ENCODE results near the gene LSM5.

DNA sequence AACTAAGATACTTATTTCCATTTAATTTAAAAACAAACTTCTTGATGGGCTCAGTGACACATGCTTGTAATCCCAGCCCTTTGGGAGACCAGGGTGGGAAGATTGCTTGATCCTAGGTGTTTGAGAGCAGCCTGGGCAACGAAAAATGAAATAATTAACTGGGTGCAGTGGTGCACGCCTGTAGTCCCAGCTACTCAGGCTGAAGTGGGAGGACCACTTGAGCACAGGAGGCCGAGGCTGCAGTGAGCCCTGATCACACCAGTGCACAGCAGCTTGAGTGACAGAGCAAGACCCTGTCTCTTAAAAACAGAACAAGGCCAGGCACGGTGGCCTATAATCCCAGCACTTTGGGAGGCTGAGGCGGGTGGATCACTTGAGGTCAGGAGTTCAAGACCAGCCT is 42.5 kb upstream of the LSM5 start:
- TF ChIP-seq, protein P1, sequence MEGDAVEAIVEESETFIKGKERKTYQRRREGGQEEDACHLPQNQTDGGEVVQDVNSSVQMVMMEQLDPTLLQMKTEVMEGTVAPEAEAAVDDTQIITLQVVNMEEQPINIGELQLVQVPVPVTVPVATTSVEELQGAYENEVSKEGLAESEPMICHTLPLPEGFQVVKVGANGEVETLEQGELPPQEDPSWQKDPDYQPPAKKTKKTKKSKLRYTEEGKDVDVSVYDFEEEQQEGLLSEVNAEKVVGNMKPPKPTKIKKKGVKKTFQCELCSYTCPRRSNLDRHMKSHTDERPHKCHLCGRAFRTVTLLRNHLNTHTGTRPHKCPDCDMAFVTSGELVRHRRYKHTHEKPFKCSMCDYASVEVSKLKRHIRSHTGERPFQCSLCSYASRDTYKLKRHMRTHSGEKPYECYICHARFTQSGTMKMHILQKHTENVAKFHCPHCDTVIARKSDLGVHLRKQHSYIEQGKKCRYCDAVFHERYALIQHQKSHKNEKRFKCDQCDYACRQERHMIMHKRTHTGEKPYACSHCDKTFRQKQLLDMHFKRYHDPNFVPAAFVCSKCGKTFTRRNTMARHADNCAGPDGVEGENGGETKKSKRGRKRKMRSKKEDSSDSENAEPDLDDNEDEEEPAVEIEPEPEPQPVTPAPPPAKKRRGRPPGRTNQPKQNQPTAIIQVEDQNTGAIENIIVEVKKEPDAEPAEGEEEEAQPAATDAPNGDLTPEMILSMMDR (IDR thresholded peaks at IDR 0.05): no peak
- no peak for TF ChIP-seq POLR2A (IDR thresholded peaks at IDR 0.05)

Data from breast epithelium (tissue), 3 donors.